ENCODE results near the gene DBX1. TPM values are rescaled to one million over a fixed set of nuclear protein-coding genes. Genes with fewer than 3 reads are reported as not detected.

DBX1 gene
- total and polyA plus RNA-seq, 12 donors = not detected

- Histone ChIP-seq H3K4me3 (no peak overlapping the region), H3K27ac (no peak overlapping the region), H3K9me3 (no peaks in the 10 kb centered on the region), H3K27me3 (no peaks in the 10 kb centered on the region), H3K4me1 (peaks cover 5 to 27% (median 24%) of the 10 kb centered on the region in 9 donors), H3K36me3 (peaks cover 0 to 67% (median 22%) of the 10 kb centered on the region in 9 donors)
- DNase-seq = no peak
- intact Hi-C loops (cut with DNase I) = loop anchor here in 9 of 10 donors (5.0 to 10.0 kb wide), 4 partner anchors 62 to 550 kb away; no protein-coding TSS in a partner anchor
- TF ChIP-seq CTCF (IDR thresholded peaks at IDR 0.05) = no peak
- WGBS, 2 donors = 91 to 93% methylated on average over 10 of the region's 10 CpGs
- no peak for ATAC-seq
Observed at GRCh38 chr11:20114588-20114987, 45.7 kb downstream of the DBX1 start.

GRCh38 chr11:20113149-20113438 lies 47.2 kb downstream of the DBX1 start:
- DNase-seq (no peak), ATAC-seq (no peak)
- intact Hi-C loops (cut with DNase I) = loop anchor here in 9 of 10 donors (5.0 to 10.0 kb wide), 4 partner anchors 61 to 548 kb away; no protein-coding TSS in a partner anchor
- Histone ChIP-seq H3K27me3 (no peaks in the 10 kb centered on the region), H3K36me3 (peaks cover 0 to 67% (median 17%) of the 10 kb centered on the region in 9 donors), H3K4me3 (peak overlapping the region in 1 of 10 donors; percentile 15), H3K9me3 (no peaks in the 10 kb centered on the region), H3K4me1 (peaks cover 5 to 27% (median 24%) of the 10 kb centered on the region in 9 donors), H3K27ac (peak overlapping the region in 9 of 10 donors; percentile 59 to 84 (median 74))
- 54 to 66% methylated on average over 5 of the region's 5 CpGs for WGBS, 2 donors
- TF ChIP-seq CTCF (IDR thresholded peaks at IDR 0.05) = no peak

- Histone ChIP-seq H3K36me3 (peaks cover 0 to 67% (median 16%) of the 10 kb centered on the region in 9 donors), H3K9me3 (no peaks in the 10 kb centered on the region), H3K27me3 (no peaks in the 10 kb centered on the region), H3K4me1 (peaks cover 5 to 27% (median 24%) of the 10 kb centered on the region in 9 donors), H3K27ac (peak overlapping the region; percentile 59 to 84 (median 72)), H3K4me3 (peak overlapping the region in 2 of 10 donors; percentile 9 to 15)
- DNase-seq (peak; percentile 74 to 76), ATAC-seq (peak; percentile 89 to 96 (median 94))
- 37 to 46% methylated on average over 15 of the region's 15 CpGs for WGBS, 2 donors
- no peak for TF ChIP-seq CTCF (IDR thresholded peaks at IDR 0.05)
- intact Hi-C loops (cut with DNase I) = loop anchor here in 9 of 10 donors (5.0 to 10.0 kb wide), 4 partner anchors 60 to 548 kb away; no protein-coding TSS in a partner anchor
Observed at GRCh38 chr11:20112291-20113148, 47.8 kb downstream of the DBX1 start.

- DNase-seq (no peak), ATAC-seq (peak in 3 of 8 donors; percentile 8 to 29 (median 20))
- 48 to 63% methylated on average over 1 of the region's 1 CpG for WGBS, 2 donors
- no peaks in the 10 kb centered on the region for H3K27me3 ChIP-seq
- no peak overlapping the region for H3K4me3 ChIP-seq
- H3K36me3 ChIP-seq = peaks cover 0 to 64% (median 16%) of the 10 kb centered on the region in 9 donors
- H3K27ac ChIP-seq = peak overlapping the region; percentile 59 to 84 (median 72)
- peaks cover 5 to 27% (median 24%) of the 10 kb centered on the region in 9 donors for H3K4me1 ChIP-seq
- no peak for TF ChIP-seq CTCF (IDR thresholded peaks at IDR 0.05)
- intact Hi-C loops (cut with DNase I) = loop anchor here in 9 of 10 donors (1.0 to 10.0 kb wide), 6 partner anchors 60 to 547 kb away; no protein-coding TSS in a partner anchor
- no peaks in the 10 kb centered on the region for H3K9me3 ChIP-seq
Observed at GRCh38 chr11:20111871-20112270, 48.4 kb downstream of the DBX1 start.
